ENCODE data around the gene TENM3. TPM values are rescaled to one million over a fixed set of nuclear protein-coding genes. Genes with fewer than 3 reads are reported as not detected.

TENM3 gene
- total and polyA plus RNA-seq, 10 of the 15 experiments (the other 5 are each of a cell fraction or from before 2014, with no cell fraction given) = 0.01 to 1.7 (median 0.08) TPM; not detected in 2

DNA sequence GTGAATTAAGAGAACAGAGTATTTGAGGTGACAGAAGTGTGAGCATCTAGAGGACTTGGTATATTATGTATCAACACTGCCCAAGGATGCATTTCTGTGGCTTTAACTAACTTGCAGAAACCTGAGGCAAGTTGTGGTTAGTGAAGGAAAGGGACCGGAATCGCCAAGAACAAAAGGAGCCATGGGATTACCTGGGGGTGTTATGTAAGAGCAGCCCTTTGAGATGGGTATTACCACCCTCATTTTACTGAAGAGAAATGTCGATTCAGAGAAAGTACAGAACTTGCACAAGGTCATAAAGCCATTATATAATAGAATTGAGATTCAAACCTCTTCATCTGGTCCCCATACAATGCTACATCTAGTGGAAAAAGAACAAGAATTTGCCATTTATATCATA lies 14.3 kb downstream of the TENM3 start (continued):
- TF ChIP-seq TARDBP (IDR thresholded peaks at IDR 0.05; ENCODE audit: borderline replicate concordance) (no peak), ZBED1 (IDR thresholded peaks at IDR 0.05; ENCODE audit: borderline replicate concordance) (no peak), DPF2 (IDR thresholded peaks at IDR 0.05) (no peak), FOS (IDR thresholded peaks at IDR 0.05; ENCODE audit: borderline replicate concordance, extremely low read depth, insufficient read length) (no peak), GATAD2B (conservative IDR thresholded peaks at IDR 0.05; ENCODE audit: low read depth) (no peak), STAT1 (conservative IDR thresholded peaks at IDR 0.05) (no peak)
- TF ChIP-seq, protein P1, sequence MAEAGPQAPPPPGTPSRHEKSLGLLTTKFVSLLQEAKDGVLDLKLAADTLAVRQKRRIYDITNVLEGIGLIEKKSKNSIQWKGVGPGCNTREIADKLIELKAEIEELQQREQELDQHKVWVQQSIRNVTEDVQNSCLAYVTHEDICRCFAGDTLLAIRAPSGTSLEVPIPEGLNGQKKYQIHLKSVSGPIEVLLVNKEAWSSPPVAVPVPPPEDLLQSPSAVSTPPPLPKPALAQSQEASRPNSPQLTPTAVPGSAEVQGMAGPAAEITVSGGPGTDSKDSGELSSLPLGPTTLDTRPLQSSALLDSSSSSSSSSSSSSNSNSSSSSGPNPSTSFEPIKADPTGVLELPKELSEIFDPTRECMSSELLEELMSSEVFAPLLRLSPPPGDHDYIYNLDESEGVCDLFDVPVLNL (IDR thresholded peaks at IDR 0.05; ENCODE audit: low read depth, low read length) = no peak
- TF ChIP-seq, protein P2, sequence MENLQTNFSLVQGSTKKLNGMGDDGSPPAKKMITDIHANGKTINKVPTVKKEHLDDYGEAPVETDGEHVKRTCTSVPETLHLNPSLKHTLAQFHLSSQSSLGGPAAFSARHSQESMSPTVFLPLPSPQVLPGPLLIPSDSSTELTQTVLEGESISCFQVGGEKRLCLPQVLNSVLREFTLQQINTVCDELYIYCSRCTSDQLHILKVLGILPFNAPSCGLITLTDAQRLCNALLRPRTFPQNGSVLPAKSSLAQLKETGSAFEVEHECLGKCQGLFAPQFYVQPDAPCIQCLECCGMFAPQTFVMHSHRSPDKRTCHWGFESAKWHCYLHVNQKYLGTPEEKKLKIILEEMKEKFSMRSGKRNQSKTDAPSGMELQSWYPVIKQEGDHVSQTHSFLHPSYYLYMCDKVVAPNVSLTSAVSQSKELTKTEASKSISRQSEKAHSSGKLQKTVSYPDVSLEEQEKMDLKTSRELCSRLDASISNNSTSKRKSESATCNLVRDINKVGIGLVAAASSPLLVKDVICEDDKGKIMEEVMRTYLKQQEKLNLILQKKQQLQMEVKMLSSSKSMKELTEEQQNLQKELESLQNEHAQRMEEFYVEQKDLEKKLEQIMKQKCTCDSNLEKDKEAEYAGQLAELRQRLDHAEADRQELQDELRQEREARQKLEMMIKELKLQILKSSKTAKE (IDR thresholded peaks at IDR 0.05; ENCODE audit: low read depth, poor library complexity, severe bottlenecking) = no peak

DNA sequence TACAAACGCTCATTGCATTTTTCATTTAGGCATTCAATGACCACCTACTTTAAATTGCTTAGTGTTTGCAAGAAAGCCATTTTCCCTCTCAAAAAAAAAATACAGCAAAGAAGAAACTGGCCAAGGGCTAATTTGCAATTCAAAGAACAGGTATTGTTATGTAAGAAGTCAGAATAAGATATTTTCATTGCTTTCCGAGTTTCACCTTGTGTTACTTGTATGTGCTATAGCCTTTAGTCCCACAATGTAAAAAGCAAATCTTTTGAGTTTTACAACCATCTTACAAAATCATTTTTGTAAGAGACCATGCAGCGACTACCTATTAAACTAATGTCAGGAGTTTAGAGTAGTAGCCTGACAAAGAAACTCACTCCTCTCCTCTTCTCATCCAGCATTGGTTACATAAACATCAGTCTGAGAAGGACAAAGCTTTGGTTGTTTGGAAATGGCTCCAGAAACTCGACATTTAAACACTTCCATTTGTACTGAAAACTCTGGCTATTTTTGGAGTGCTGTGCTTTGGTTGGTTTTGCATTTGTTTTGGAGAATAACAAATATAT lies 15.3 kb downstream of the TENM3 start:
- Histone ChIP-seq H3K36me3 (ENCODE audit: control insufficient read depth in 2 of 2, insufficient read depth in 2 of 2, low read length in 1 of 2) (no peaks in the 10 kb centered on the region), H3K4me1 (ENCODE audit: control insufficient read depth, insufficient read depth, low read length) (no peaks in the 10 kb centered on the region), H3K4me3 (no peak overlapping the region), H3K9me3 (replicated peaks; ENCODE audit: control insufficient read depth, insufficient read depth, low read length) (no peaks in the 10 kb centered on the region), H3K79me2 (ENCODE audit: control insufficient read depth, insufficient read depth, low read length) (no peaks in the 10 kb centered on the region), H3K4me2 (ENCODE audit: control insufficient read depth, insufficient read depth) (no peak overlapping the region), H3K9ac (ENCODE audit: control insufficient read depth, insufficient read depth, low read length) (no peak overlapping the region), H4K20me1 (ENCODE audit: control insufficient read depth, insufficient read depth) (no peaks in the 10 kb centered on the region), H3K27me3 (replicated peaks in 1 of 2; ENCODE audit: control insufficient read depth in 2 of 2, insufficient read depth in 2 of 2, low read length in 1 of 2) (no peaks in the 10 kb centered on the region), H3K27ac (ENCODE audit: control insufficient read depth, insufficient read depth) (no peak overlapping the region), H2AFZ (ENCODE audit: control insufficient read depth, low read depth, low read length) (no peak overlapping the region)
- ChIA-PET CTCF (interaction anchor here (0.9 kb wide), 1 partner anchor 9 kb away, joined by 4 read pairs; no protein-coding TSS in a partner anchor), SMC1A (ENCODE audit: uncharacterized antibody, unreplicated experiment) (no interaction called here), RAD21 (ENCODE audit: unreplicated experiment) (no interaction called here), POLR2A (no interaction called here)
- TF ChIP-seq FOS (IDR thresholded peaks at IDR 0.05; ENCODE audit: borderline replicate concordance, extremely low read depth, insufficient read length) = no peak
- no peak for TF ChIP-seq BACH1 (IDR thresholded peaks at IDR 0.05; ENCODE audit: borderline replicate concordance)
- intact Hi-C loops (cut with micrococcal nuclease; ENCODE audit: unreplicated experiment) (no loop called here), in situ Hi-C loops (cut with MboI) (no loop called here)
- DNase-seq (ENCODE audit: low read depth, low spot score) = no peak
- ATAC-seq = no peak
- FAIRE-seq = no peak
- WGBS (ENCODE audit: insufficient coverage, insufficient replicate concordance, low lambda C conversion rate, missing lambda C conversion rate) = 5% methylated on average over 4 of the region's 4 CpGs
- BruUV-seq (replicated peaks) = no TSS peak

Measured in GM12878 (cell line).